DMS53 treated with DMSO at 0.1 percent for 48 hours (cell line): ENCODE results near the gene SENP1.

Experiments
- DNase-seq: peaks from one replicate; lab custom pipeline; 2025; ENCODE audit not compliant: unreplicated experiment; lab: John Stamatoyannopoulos, UW

SENP1 gene

GRCh38 chr12:48068457-48068856 is 37.4 kb downstream of the SENP1 start:
- DNase-seq, result no peak

- no peak for DNase-seq
Observed at GRCh38 chr12:48067250-48067938, 38.5 kb downstream of the SENP1 start.

- DNase-seq, result no peak
Observed at GRCh38 chr12:48065041-48065440, 40.8 kb downstream of the SENP1 start.

GRCh38 chr12:48063530-48063929 is 42.3 kb downstream of the SENP1 start:
- no peak for DNase-seq

GRCh38 chr12:48061938-48062719 is 43.8 kb downstream of the SENP1 start:
- DNase-seq, result peak; percentile 11

- DNase-seq, result no peak
Observed at GRCh38 chr12:48060474-48060873, 45.4 kb downstream of the SENP1 start.

- DNase-seq, result no peak
Observed at GRCh38 chr12:48058771-48059170, 47.1 kb downstream of the SENP1 start.

- DNase-seq, result no peak
Observed at GRCh38 chr12:48054955-48055821, 50.7 kb downstream of the SENP1 start.

GRCh38 chr12:48053883-48054282 is 52.0 kb downstream of the SENP1 start:
- no peak for DNase-seq

GRCh38 chr12:48053122-48053521 is 52.8 kb downstream of the SENP1 start:
- no peak for DNase-seq

GRCh38 chr12:48051681-48052080 is 54.2 kb downstream of the SENP1 start:
- no peak for DNase-seq

- DNase-seq, result no peak
Observed at GRCh38 chr12:48050174-48050573, 55.7 kb downstream of the SENP1 start.

GRCh38 chr12:48045965-48046518 is 59.8 kb downstream of the SENP1 start:
- no peak for DNase-seq

GRCh38 chr12:48045061-48045846 is 60.6 kb downstream of the SENP1 start:
- no peak for DNase-seq

- no peak for DNase-seq
Observed at GRCh38 chr12:48044396-48044795, 61.5 kb downstream of the SENP1 start.

GRCh38 chr12:48043771-48044170 is 62.1 kb downstream of the SENP1 start:
- no peak for DNase-seq

GRCh38 chr12:48041591-48042423 is 64.1 kb downstream of the SENP1 start:
- no peak for DNase-seq

- DNase-seq, result no peak
Observed at GRCh38 chr12:48040354-48040753, 65.5 kb downstream of the SENP1 start.

- no peak for DNase-seq
Observed at GRCh38 chr12:48039151-48039550, 66.7 kb downstream of the SENP1 start.

- DNase-seq, result no peak
Observed at GRCh38 chr12:48038085-48038484, 67.8 kb downstream of the SENP1 start.
